ENCODE measurements around the gene MAP4K1. TPM values are rescaled to one million over a fixed set of nuclear protein-coding genes. Genes with fewer than 3 reads are reported as not detected.
A peak's percentile ranks its signal among the peaks of the same experiment; 100 is the strongest.

Gene MAP4K1
- total RNA-seq, 4 donors from 2014 or later, result 0.31 to 0.97 (median 0.78) TPM; not detected in 1

DNA sequence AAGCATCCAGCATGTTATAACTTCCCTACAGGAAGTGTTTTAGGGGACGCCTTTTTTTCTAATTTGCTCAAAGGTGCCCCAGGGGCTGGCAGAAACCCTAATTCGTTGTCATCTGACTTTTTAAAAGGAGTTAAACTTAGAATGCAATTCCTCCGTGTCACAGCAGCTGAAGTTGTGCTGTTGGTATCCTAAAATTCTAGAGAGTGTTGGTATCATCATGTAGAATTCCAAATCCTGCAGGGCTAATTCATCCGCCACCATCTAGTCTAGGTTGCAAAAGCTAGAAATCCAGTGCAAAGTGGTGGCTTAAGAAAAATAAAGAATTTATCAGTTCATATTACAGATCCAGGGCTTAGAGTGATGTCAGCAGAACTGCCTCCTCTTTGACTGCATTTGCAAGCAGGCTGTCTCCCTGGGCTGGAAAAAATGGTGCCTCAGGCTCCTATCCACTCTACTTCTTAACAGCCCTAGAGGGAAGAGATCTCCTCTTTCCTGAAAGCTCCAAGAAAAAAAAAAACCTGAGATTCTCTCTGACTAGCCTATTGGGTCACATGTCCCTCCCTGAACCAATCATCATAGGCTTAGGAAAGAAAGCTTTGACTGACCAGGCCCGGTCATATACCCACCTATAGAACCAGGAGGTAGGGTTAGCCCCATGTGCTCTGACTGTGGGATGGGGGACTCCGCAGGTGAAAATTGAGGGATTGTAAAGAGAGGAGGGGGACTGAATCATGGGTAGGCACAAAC lies 73.0 kb downstream of the MAP4K1 start:
- Histone ChIP-seq H3K27ac (peak overlapping the region; percentile 56 to 77 (median 60)), H3K27me3 (no peaks in the 10 kb centered on the region), H3K9me3 (no peaks in the 10 kb centered on the region), H3K4me1 (peaks cover 8 to 9% of the 10 kb centered on the region in 2 donors), H3K36me3 (peaks cover 0 to 64% of the 10 kb centered on the region in 2 donors), H3K4me3 (no peak overlapping the region)
- ATAC-seq (no peak), DNase-seq (no peak)
- intact Hi-C loops (cut with DNase I; ENCODE audit: low total_unique reads), result loop anchor here (10.0 kb wide), 1 partner anchor 50 kb away; no protein-coding TSS in a partner anchor
- in situ Hi-C loops (cut with MboI; ENCODE audit: low sequenced_read_pairs in 4 of 4), result no loop called here
- TF ChIP-seq, protein P1, sequence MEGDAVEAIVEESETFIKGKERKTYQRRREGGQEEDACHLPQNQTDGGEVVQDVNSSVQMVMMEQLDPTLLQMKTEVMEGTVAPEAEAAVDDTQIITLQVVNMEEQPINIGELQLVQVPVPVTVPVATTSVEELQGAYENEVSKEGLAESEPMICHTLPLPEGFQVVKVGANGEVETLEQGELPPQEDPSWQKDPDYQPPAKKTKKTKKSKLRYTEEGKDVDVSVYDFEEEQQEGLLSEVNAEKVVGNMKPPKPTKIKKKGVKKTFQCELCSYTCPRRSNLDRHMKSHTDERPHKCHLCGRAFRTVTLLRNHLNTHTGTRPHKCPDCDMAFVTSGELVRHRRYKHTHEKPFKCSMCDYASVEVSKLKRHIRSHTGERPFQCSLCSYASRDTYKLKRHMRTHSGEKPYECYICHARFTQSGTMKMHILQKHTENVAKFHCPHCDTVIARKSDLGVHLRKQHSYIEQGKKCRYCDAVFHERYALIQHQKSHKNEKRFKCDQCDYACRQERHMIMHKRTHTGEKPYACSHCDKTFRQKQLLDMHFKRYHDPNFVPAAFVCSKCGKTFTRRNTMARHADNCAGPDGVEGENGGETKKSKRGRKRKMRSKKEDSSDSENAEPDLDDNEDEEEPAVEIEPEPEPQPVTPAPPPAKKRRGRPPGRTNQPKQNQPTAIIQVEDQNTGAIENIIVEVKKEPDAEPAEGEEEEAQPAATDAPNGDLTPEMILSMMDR (IDR thresholded peaks at IDR 0.05 in 4 of 5, conservative IDR thresholded peaks at IDR 0.05 in 1 of 5), result peak in 3 of 5 experiments; percentile 20 to 31 (median 21)
- no peak for TF ChIP-seq POLR2A (IDR thresholded peaks at IDR 0.05)

DNA sequence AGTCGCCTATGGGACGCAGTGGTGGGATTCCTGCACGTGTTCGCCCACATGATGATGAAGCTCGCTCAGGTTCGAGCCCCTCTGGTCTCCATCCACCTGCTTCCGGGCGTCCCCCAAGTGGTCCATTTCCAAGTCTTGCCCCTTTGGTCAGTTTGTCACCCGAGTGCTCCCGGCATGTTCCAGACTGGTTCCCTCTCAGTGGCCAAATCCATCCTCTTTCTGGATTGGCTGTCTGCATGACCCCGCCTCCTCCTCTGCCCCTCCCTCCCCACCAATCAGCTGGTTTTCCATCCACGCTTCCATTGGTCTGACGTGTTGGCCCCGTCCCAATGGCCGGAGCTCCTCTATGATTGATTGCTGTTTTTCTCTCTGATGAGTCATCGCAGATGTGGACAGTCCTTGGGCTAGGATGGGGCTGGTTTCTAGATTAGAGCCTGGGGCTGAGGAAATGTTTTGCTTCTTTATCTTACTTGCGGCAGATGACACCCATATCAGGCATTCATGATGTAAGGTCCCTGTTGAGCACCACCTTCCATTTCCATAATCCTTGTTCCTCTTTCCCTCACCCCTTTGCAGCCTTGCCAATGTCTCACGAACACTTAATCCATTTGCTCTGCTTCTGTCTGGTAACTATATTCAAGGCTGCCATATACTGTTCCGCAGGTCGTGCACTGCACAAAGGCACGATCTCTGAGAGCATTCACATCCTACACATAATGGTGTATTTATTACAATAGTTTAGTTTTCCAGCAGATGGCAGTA lies 73.8 kb downstream of the MAP4K1 start:
- Histone ChIP-seq H3K36me3 (peaks cover 0 to 67% of the 10 kb centered on the region in 2 donors), H3K9me3 (no peaks in the 10 kb centered on the region), H3K4me1 (peaks cover 8 to 9% of the 10 kb centered on the region in 2 donors), H3K4me3 (peak overlapping the region in 1 of 4 donors; percentile 16), H3K27ac (peak overlapping the region; percentile 56 to 77 (median 60)), H3K27me3 (no peaks in the 10 kb centered on the region)
- DNase-seq (peak; percentile 69 to 84), ATAC-seq (peak; percentile 90 to 93)
- intact Hi-C loops (cut with DNase I; ENCODE audit: low total_unique reads) (loop anchor here (10.0 kb wide), 1 partner anchor 51 kb away; no protein-coding TSS in a partner anchor), in situ Hi-C loops (cut with MboI; ENCODE audit: low sequenced_read_pairs in 4 of 4) (no loop called here)
- TF ChIP-seq, protein P1 (IDR thresholded peaks at IDR 0.05 in 4 of 5, conservative IDR thresholded peaks at IDR 0.05 in 1 of 5), result peak in 2 of 5 experiments; percentile 22 to 50
- TF ChIP-seq POLR2A (IDR thresholded peaks at IDR 0.05), result no peak

DNA sequence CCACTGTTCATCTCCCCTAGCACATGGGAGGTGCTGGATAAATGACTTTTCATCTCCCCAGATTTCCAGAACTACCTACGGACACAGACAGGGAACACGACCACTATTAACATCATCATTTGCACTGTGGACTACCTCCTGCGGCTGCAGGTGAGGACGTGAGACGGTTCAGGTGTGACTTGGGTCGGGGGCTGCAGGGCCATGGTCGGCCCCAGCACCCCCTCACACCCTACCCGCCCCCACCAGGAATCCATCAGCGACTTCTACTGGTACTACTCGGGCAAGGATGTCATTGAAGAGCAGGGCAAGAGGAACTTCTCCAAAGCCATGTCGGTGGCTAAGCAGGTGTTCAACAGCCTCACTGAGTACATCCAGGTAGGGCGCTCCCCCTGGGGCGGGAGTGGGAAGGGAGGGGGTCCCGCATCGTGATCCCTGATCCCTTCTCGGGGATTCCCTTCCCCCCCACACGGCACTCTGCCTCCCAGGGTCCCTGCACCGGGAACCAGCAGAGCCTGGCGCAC lies 74.4 kb downstream of the MAP4K1 start:
- H3K27me3 ChIP-seq, result no peaks in the 10 kb centered on the region
- H3K27ac ChIP-seq, result peak overlapping the region; percentile 56 to 77 (median 60)
- intact Hi-C loops (cut with DNase I; ENCODE audit: low total_unique reads), result loop anchor here (10.0 kb wide), 1 partner anchor 51 kb away; no protein-coding TSS in a partner anchor
- no peaks in the 10 kb centered on the region for H3K9me3 ChIP-seq
- ATAC-seq (no peak), DNase-seq (no peak)
- peaks cover 0 to 67% of the 10 kb centered on the region in 2 donors for H3K36me3 ChIP-seq
- peaks cover 8 to 9% of the 10 kb centered on the region in 2 donors for H3K4me1 ChIP-seq
- in situ Hi-C loops (cut with MboI; ENCODE audit: low sequenced_read_pairs in 4 of 4), result no loop called here
- peak overlapping the region in 1 of 4 donors; percentile 10 for H3K4me3 ChIP-seq
- TF ChIP-seq, protein P1 (IDR thresholded peaks at IDR 0.05 in 4 of 5, conservative IDR thresholded peaks at IDR 0.05 in 1 of 5), result no peak
- no peak for TF ChIP-seq POLR2A (IDR thresholded peaks at IDR 0.05)

DNA sequence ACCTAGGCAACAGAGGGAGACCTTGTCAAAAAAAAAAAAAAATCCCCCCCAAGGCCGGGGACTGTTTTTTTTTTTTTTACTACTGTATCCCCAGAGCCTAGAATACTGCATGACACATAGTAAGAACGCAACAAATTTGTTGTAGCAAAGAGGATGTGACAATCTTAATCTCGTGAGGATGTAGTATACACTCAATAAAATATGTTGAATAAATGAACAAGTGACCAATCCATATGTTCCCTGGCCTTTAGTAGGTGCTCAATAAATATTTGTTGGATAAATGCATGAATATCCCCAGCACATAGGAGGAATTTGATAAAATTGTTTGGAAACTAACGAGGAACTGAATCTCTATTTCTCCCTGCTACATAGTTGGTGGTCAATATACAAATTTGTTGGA lies 75.7 kb downstream of the MAP4K1 start:
- peaks cover 8 to 9% of the 10 kb centered on the region in 2 donors for H3K4me1 ChIP-seq
- intact Hi-C loops (cut with DNase I; ENCODE audit: low total_unique reads), result loop anchor here (10.0 kb wide), 1 partner anchor 53 kb away; no protein-coding TSS in a partner anchor
- peaks cover 0 to 67% of the 10 kb centered on the region in 2 donors for H3K36me3 ChIP-seq
- in situ Hi-C loops (cut with MboI; ENCODE audit: low sequenced_read_pairs in 4 of 4), result no loop called here
- no peak overlapping the region for H3K27ac ChIP-seq
- no peaks in the 10 kb centered on the region for H3K9me3 ChIP-seq
- TF ChIP-seq, protein P1 (IDR thresholded peaks at IDR 0.05 in 4 of 5, conservative IDR thresholded peaks at IDR 0.05 in 1 of 5), result no peak
- TF ChIP-seq POLR2A (IDR thresholded peaks at IDR 0.05), result no peak
- DNase-seq (no peak), ATAC-seq (no peak)
- no peak overlapping the region for H3K4me3 ChIP-seq
- no peaks in the 10 kb centered on the region for H3K27me3 ChIP-seq

Measured in gastrocnemius medialis (tissue), 4 donors.